ENCODE data around the gene AGAP1.

Gene AGAP1

GRCh38 chr2:235527806-235528469 lies 34.1 kb downstream of the AGAP1 start:
- no peak for TF ChIP-seq CTCF (conservative IDR thresholded peaks at IDR 0.05; ENCODE audit: low read depth, low read length)
- peak; percentile 7 for DNase-seq (ENCODE audit: low read depth)
- H3K4me3 ChIP-seq (ENCODE audit: low read depth, low read length): no peak overlapping the region

GRCh38 chr2:235529621-235530020 lies 35.8 kb downstream of the AGAP1 start:
- TF ChIP-seq CTCF (conservative IDR thresholded peaks at IDR 0.05; ENCODE audit: low read depth, low read length): no peak
- no peak overlapping the region for H3K4me3 ChIP-seq (ENCODE audit: low read depth, low read length)
- DNase-seq (ENCODE audit: low read depth): no peak

GRCh38 chr2:235530735-235531134 lies 36.9 kb downstream of the AGAP1 start:
- no peak for DNase-seq (ENCODE audit: low read depth)
- TF ChIP-seq CTCF (conservative IDR thresholded peaks at IDR 0.05; ENCODE audit: low read depth, low read length): no peak
- H3K4me3 ChIP-seq (ENCODE audit: low read depth, low read length): no peak overlapping the region

GRCh38 chr2:235532307-235532706 lies 38.5 kb downstream of the AGAP1 start:
- no peak for DNase-seq (ENCODE audit: low read depth)
- no peak for TF ChIP-seq CTCF (conservative IDR thresholded peaks at IDR 0.05; ENCODE audit: low read depth, low read length)
- H3K4me3 ChIP-seq (ENCODE audit: low read depth, low read length): no peak overlapping the region

- TF ChIP-seq CTCF (conservative IDR thresholded peaks at IDR 0.05; ENCODE audit: low read depth, low read length): no peak
- no peak for DNase-seq (ENCODE audit: low read depth)
- no peak overlapping the region for H3K4me3 ChIP-seq (ENCODE audit: low read depth, low read length)
These were observed 39.4 kb downstream of the AGAP1 start for GRCh38 chr2:235533198-235533597.

- H3K4me3 ChIP-seq (ENCODE audit: low read depth, low read length): no peak overlapping the region
- DNase-seq (ENCODE audit: low read depth): no peak
- TF ChIP-seq CTCF (conservative IDR thresholded peaks at IDR 0.05; ENCODE audit: low read depth, low read length): no peak
These were observed 40.0 kb downstream of the AGAP1 start for GRCh38 chr2:235533616-235534385.
